HCT116 (cell line): Measurements from ENCODE around the gene DOCK2. TPM values are rescaled to one million over a fixed set of nuclear protein-coding genes. Genes with fewer than 3 reads are reported as not detected.

ENCODE experiments used
- ATAC-seq: fragments of 200-7000 bp; cut with Tn5 transposase; 2 replicates; pipeline ENCODE4 v1.9.1; 2020; ENCODE audit warnings: mild to moderate bottlenecking, moderate library complexity
- BruUV-seq: library from RNA; stranded (reverse); fragments of 400-500 nt; replicated peaks from 2 replicates; lab custom pipeline; 2021; lab: Mats Ljungman, UMichigan
- CTCF ChIA-PET: fragments of 300-600 bp; sonication (Branson Sonifier 250); formaldehyde crosslinking; loops from one replicate; lab custom pipeline; 2021; ENCODE audit warnings: antibody characterized with exemption; lab: Charles Lee
- POLR2A ChIA-PET: fragments of 300-600, 350-600 bp; sonication (Branson Sonifier 250); formaldehyde crosslinking; loops from one replicate; lab custom pipeline; 2021; ENCODE audit warnings: antibody characterized with exemption; lab: Charles Lee
- RAD21 ChIA-PET, 2 experiments: fragments of 300-600 bp; sonication (Branson Sonifier 250); formaldehyde crosslinking; loops; one replicate each; lab custom pipeline; 2023; ENCODE audit warnings: low total read pairs in 2 of 2; ENCODE audit not compliant: uncharacterized antibody in 2 of 2, unreplicated experiment in 2 of 2, low non-redundant PET in 1 of 2; lab: Charles Lee
- DNase-seq: peaks from one replicate; pipeline ENCODE4 v3.0.0-alpha.2; 2010; ENCODE audit warnings: low read depth, low spot score
- H2AFZ ChIP-seq: fragments of 200-600 bp; shearing (Covaris generic), sonication (generic); 2 replicates; pipeline ENCODE4 v1.6.1; 2017; ENCODE audit warnings: low read depth, mixed run types, mixed read lengths, antibody characterized with exemption, low read length; ENCODE audit not compliant: poor library complexity, severe bottlenecking
- H3K27ac ChIP-seq: 2 replicates; pipeline ENCODE4 v1.5.1; 2012; ENCODE audit warnings: low read depth, low read length
- H3K27me3 ChIP-seq: fragments of 200-600 bp; sonication (generic); 2 replicates; pipeline ENCODE4 v1.6.1; 2016; ENCODE audit warnings: mixed run types, low read length, mixed read lengths; ENCODE audit not compliant: insufficient read depth
- H3K36me3 ChIP-seq, 2 experiments: fragments of 200-500 bp in 1 of 2; fragments of 200-600 bp in 1 of 2; sonication (Bioruptor generic) in 1 of 2; sonication (generic) in 1 of 2; 2 replicates each; pipeline versions ENCODE4 v1.5.1 to v1.6.1; 2014 to 2016; ENCODE audit warnings: low read length in 2 of 2, inconsistent platforms in 1 of 2, mixed read lengths in 1 of 2, mixed run types in 1 of 2; ENCODE audit not compliant: insufficient read depth in 2 of 2, control insufficient read depth in 1 of 2
- H3K4me1 ChIP-seq, 2 experiments: fragments of 200-600 bp in 1 of 2; sonication (generic) in 1 of 2; 2 replicates each; pipeline versions ENCODE4 v1.5.1 to v1.6.1; 2012 to 2017; ENCODE audit warnings: low read length in 2 of 2, inconsistent platforms in 1 of 2, mild to moderate bottlenecking in 1 of 2, mixed read lengths in 1 of 2, mixed run types in 1 of 2, moderate library complexity in 1 of 2; ENCODE audit not compliant: insufficient read depth in 2 of 2, control insufficient read depth in 1 of 2
- H3K4me2 ChIP-seq: fragments of 200-600 bp; sonication (generic); 2 replicates; pipeline ENCODE4 v1.6.1; 2017; ENCODE audit warnings: mixed run types, low read length, mixed read lengths
- H3K4me3 ChIP-seq, 2 experiments: fragments of 200-600 bp in 1 of 2; sonication (generic) in 1 of 2; replicated peaks in 1 of 2; 2 replicates each; pipeline ENCODE4 v1.5.1; 2011 to 2016; ENCODE audit warnings: low read length in 2 of 2, control low read depth in 1 of 2, low read depth in 1 of 2, mild to moderate bottlenecking in 1 of 2, mixed read lengths in 1 of 2, mixed run types in 1 of 2
- H3K79me2 ChIP-seq: fragments of 200-600 bp; sonication (generic); 2 replicates; pipeline ENCODE4 v1.6.1; 2017; ENCODE audit warnings: mild to moderate bottlenecking, mixed run types, low read length, moderate library complexity, mixed read lengths; ENCODE audit not compliant: insufficient read depth
- H3K9ac ChIP-seq: fragments of 200-600 bp; sonication (generic); 2 replicates; pipeline ENCODE4 v1.6.1; 2016; ENCODE audit warnings: low read length, mixed read lengths
- H3K9me2 ChIP-seq: fragments of 200-600 bp; sonication (generic), shearing (Covaris generic); 2 replicates; pipeline ENCODE4 v1.6.1; 2017; ENCODE audit warnings: mixed run types, mild to moderate bottlenecking, moderate library complexity; ENCODE audit not compliant: insufficient read depth
- H3K9me3 ChIP-seq, 2 experiments: fragments of 200-500 bp in 1 of 2; fragments of 200-600 bp in 1 of 2; sonication (Bioruptor generic) in 1 of 2; sonication (generic) in 1 of 2; 2 replicates each; pipeline ENCODE4 v1.6.1; 2014 to 2017; ENCODE audit warnings: low read length in 2 of 2, mixed read lengths in 2 of 2, inconsistent platforms in 1 of 2, low read depth in 1 of 2, mild to moderate bottlenecking in 1 of 2, mixed run types in 1 of 2, moderate library complexity in 1 of 2; ENCODE audit not compliant: control insufficient read depth in 1 of 2, insufficient read depth in 1 of 2
- H4K20me1 ChIP-seq: fragments of 200-600 bp; sonication (generic), shearing (Covaris generic); 2 replicates; pipeline ENCODE4 v1.6.1; 2017; ENCODE audit warnings: mixed run types, mild to moderate bottlenecking, moderate library complexity; ENCODE audit not compliant: insufficient read depth
- CEBPB ChIP-seq: IDR thresholded peaks from 2 replicates; pipeline ENCODE4 v1.6.1; 2012; ENCODE audit warnings: low read depth
- ELF1 ChIP-seq: IDR thresholded peaks from 2 replicates; pipeline ENCODE4 v1.6.1; 2012; ENCODE audit warnings: low read depth, borderline replicate concordance
- EZH2 ChIP-seq: fragments of 200-600 bp; sonication (generic); IDR thresholded peaks from 2 replicates; pipeline ENCODE4 v1.6.1; 2017; ENCODE audit warnings: antibody characterized with exemption, mixed run types
- EZH2phosphoT487 ChIP-seq: fragments of 200-600 bp; IDR thresholded peaks from 2 replicates; pipeline ENCODE4 v1.6.1; 2018; ENCODE audit warnings: antibody characterized with exemption, borderline replicate concordance
- JUND ChIP-seq: IDR thresholded peaks from 2 replicates; pipeline ENCODE4 v1.6.1; 2012
- POLR2A ChIP-seq: IDR thresholded peaks from 2 replicates; pipeline ENCODE4 v1.7.0; 2011; ENCODE audit warnings: borderline replicate concordance; ENCODE audit not compliant: insufficient read depth, insufficient read length; ENCODE audit errors: extremely low read depth
- POLR2AphosphoS5 ChIP-seq: IDR thresholded peaks from 2 replicates; pipeline ENCODE4 v1.6.1; 2011; ENCODE audit warnings: mild to moderate bottlenecking, low read depth, low read length, moderate library complexity
- RAD21 ChIP-seq: IDR thresholded peaks from 2 replicates; pipeline ENCODE4 v1.6.1; 2012; ENCODE audit warnings: low read depth, mild to moderate bottlenecking
- SRF ChIP-seq: IDR thresholded peaks from 2 replicates; pipeline ENCODE4 v1.6.1; 2012; ENCODE audit warnings: low read depth
- ZNF274 ChIP-seq: fragments of 200-500 bp; sonication (Bioruptor generic); IDR thresholded peaks from 2 replicates; pipeline ENCODE4 v1.6.1; 2014; ENCODE audit warnings: mild to moderate bottlenecking, low read depth, low read length, inconsistent platforms
- intact Hi-C: fragments of 100-400 bp; cut with micrococcal nuclease; formaldehyde crosslinking; loops from 2 replicates; pipeline ENCODE4 v1.10.0; 2022
- total RNA-seq: library from RNA; stranded (reverse); gene quantifications from one replicate; pipeline ENCODE4 v1.2.1, GENCODE V29; 2021; ENCODE audit not compliant: unreplicated experiment
- TF ChIP-seq, protein P1 (sequence below): IDR thresholded peaks from 2 replicates; pipeline ENCODE4 v1.6.1; 2012
- TF ChIP-seq, protein P2 (sequence below): IDR thresholded peaks from 2 replicates; pipeline ENCODE4 v1.6.1; 2011; ENCODE audit warnings: mild to moderate bottlenecking, low read length, moderate library complexity; ENCODE audit not compliant: insufficient replicate concordance; ENCODE audit errors: extremely low read depth

DOCK2 gene
- total RNA-seq, 1 experiment from 2014 or later, result 0.89 TPM

DNA sequence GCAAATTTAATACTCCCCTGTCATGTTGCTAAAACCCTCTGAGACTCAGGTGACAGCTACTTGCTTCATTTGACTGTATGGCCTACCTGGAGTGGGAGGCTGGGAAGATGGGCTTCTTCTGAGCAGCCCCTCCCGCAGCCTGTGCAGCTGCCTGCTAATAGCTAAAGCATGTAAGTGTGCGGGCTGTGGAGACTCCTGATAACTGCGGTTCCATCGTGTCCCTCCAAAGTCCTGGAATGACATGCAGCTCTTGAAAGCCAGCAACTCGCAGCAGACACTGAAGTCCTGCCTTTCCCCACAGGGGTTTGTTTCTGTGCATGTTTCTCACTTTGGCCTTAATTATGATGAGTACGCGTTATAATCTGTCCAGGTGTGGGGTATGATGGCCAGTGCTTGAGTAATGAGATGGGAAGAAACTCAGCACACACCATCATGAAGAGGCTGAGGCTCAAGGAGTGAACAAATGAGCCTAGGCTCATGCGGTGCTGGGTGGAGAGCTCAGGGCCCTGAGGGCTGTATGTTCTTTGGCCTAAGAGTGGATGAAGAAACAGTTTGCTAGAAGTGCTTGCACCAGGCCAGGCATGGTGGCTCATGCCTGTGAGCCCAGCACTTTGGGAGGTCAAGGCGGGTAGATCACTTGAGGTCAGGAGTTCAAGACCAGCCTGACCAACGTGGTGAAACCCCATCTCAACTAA lies 119.1 kb downstream of the DOCK2 start:
- Histone ChIP-seq H3K9me3 (no peaks in the 10 kb centered on the region), H3K9ac (no peak overlapping the region), H3K4me2 (no peak overlapping the region), H3K36me3 (no peaks in the 10 kb centered on the region), H2AFZ (no peak overlapping the region), H3K27ac (no peak overlapping the region), H3K4me3 (no peak overlapping the region), H3K9me2 (no peaks in the 10 kb centered on the region), H3K79me2 (no peaks in the 10 kb centered on the region), H3K27me3 (peaks cover 35% of the 10 kb centered on the region), H3K4me1 (no peaks in the 10 kb centered on the region), H4K20me1 (no peaks in the 10 kb centered on the region)
- ChIA-PET POLR2A (no interaction called here), RAD21 (no interaction called here), CTCF (no interaction called here)
- no peak for ATAC-seq
- DNase-seq, result no peak
- TF ChIP-seq ELF1, result no peak
- no peak for TF ChIP-seq JUND
- TF ChIP-seq, protein P1, sequence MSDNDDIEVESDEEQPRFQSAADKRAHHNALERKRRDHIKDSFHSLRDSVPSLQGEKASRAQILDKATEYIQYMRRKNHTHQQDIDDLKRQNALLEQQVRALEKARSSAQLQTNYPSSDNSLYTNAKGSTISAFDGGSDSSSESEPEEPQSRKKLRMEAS, result no peak
- no peak for TF ChIP-seq SRF
- no peak for TF ChIP-seq POLR2A
- no peak for TF ChIP-seq EZH2phosphoT487
- TF ChIP-seq CEBPB, result no peak
- TF ChIP-seq, protein P2, sequence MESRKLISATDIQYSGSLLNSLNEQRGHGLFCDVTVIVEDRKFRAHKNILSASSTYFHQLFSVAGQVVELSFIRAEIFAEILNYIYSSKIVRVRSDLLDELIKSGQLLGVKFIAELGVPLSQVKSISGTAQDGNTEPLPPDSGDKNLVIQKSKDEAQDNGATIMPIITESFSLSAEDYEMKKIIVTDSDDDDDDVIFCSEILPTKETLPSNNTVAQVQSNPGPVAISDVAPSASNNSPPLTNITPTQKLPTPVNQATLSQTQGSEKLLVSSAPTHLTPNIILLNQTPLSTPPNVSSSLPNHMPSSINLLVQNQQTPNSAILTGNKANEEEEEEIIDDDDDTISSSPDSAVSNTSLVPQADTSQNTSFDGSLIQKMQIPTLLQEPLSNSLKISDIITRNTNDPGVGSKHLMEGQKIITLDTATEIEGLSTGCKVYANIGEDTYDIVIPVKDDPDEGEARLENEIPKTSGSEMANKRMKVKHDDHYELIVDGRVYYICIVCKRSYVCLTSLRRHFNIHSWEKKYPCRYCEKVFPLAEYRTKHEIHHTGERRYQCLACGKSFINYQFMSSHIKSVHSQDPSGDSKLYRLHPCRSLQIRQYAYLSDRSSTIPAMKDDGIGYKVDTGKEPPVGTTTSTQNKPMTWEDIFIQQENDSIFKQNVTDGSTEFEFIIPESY, result no peak
- TF ChIP-seq ZNF274, result no peak
- TF ChIP-seq POLR2AphosphoS5, result no peak
- no peak for TF ChIP-seq RAD21
- TF ChIP-seq EZH2, result no peak
- BruUV-seq, result no TSS peak
- intact Hi-C loops, result no loop called here
